Spinal cord (tissue), 10 donors: Measurements from ENCODE around the gene HEATR9. TPM values are rescaled to one million over a fixed set of nuclear protein-coding genes. Genes with fewer than 3 reads are reported as not detected.
"Not testable (repeated sequence)": the region's sequence is repeated elsewhere in the genome, so short reads cannot be mapped to it uniquely, and the experiment has no call there.

Experiments used
- DNase-seq, 6 donors: peaks; one replicate each; pipeline versions ENCODE4 v3.0.0 to v3.0.0-alpha.2; 2013 to 2015; ENCODE audit warnings: low spot score in 6 of 6, low read depth in 4 of 6
- H3K27ac ChIP-seq: one replicate; pipeline ENCODE4 v1.5.1; 2013; ENCODE audit warnings: low read depth, low read length, control low read depth
- H3K27me3 ChIP-seq: one replicate; pipeline ENCODE4 v1.6.1; 2013; ENCODE audit warnings: low read length; ENCODE audit not compliant: control insufficient read depth, insufficient read depth
- H3K36me3 ChIP-seq: one replicate; pipeline ENCODE4 v1.6.1; 2013; ENCODE audit warnings: low read length; ENCODE audit not compliant: control insufficient read depth, insufficient read depth
- H3K4me1 ChIP-seq: one replicate; pipeline ENCODE4 v1.6.1; 2013; ENCODE audit warnings: low read length; ENCODE audit not compliant: control insufficient read depth, insufficient read depth
- H3K4me3 ChIP-seq: one replicate; pipeline ENCODE4 v1.5.1; 2013; ENCODE audit warnings: low read depth, low read length, control low read depth
- H3K9me3 ChIP-seq: one replicate; pipeline ENCODE4 v1.6.1; 2013; ENCODE audit warnings: low read length; ENCODE audit not compliant: control insufficient read depth, insufficient read depth
- WGBS: methylation state at CpG from one replicate; pipeline ENCODE4 v1.1.5; 2013; ENCODE audit warnings: missing lambda C conversion rate; ENCODE audit not compliant: insufficient coverage; 5-methylcytosine and 5-hydroxymethylcytosine counted together
- polyA plus RNA-seq, 2 donors: library from polyadenylated mRNA; unstranded; fragments of 120-200 nt; gene quantifications; one replicate each; pipeline ENCODE4 v1.2.1, GENCODE V29; 2013; ENCODE audit not compliant: insufficient read length in 2 of 2
- total RNA-seq, 2 donors: library from RNA; depleted of rRNA in 1 of 2; stranded (reverse); fragments of 120-200 nt in 1 of 2; fragments of >200 nt in 1 of 2; gene quantifications; one replicate each; pipeline versions ENCODE4 v1.2.3 to v1.2.4, GENCODE V29; 2013 to 2014
- donor health status: healthy.

The HEATR9 gene
- total and polyA plus RNA-seq, 4 donors, result 0.44 TPM; not detected in 3

DNA sequence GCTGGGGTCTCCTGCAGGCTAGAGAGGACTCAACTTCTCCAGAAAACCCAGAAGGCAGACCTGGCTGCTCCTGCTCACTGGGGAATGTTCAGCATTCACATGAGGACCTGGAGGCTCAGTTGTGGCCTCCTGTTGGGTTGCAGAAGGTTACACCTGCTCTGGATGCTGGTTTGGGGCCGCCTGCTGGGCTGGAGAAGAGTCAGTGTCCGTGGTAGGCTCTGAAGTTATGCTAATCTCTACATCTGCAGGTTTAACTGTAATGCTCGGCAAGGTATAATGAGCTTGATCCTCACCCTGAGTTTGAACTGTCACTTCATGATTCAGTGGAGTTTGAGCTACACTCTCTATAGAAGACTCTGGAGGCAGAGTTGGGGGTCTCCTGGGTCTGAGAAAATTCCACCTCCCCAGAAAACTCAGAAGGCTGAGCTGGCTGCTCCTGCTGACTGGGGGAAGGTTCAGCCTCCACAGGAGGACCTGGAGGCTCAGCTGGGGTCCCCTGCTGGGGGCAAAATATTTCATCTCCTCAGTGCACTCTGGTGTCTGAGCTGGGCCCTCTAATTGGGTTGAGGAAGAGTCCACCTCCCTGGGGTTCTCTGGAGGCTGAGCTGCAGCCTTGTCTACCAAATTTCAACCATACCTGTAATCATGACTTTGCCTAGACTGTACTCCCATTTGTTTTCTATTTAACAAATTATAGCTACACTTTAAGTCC, 38.4 kb upstream of the HEATR9 start:
- no peaks in the 10 kb centered on the region for H3K36me3 ChIP-seq
- no peaks in the 10 kb centered on the region for H3K9me3 ChIP-seq
- no peak overlapping the region for H3K27ac ChIP-seq
- no peak overlapping the region for H3K4me3 ChIP-seq
- H3K27me3 ChIP-seq, result no peaks in the 10 kb centered on the region
- WGBS, result 63% methylated on average over 3 of the region's 3 CpGs
- no peak for DNase-seq
- H3K4me1 ChIP-seq, result no peaks in the 10 kb centered on the region

- H3K4me1 ChIP-seq, result no peaks in the 10 kb centered on the region
- H3K36me3 ChIP-seq, result no peaks in the 10 kb centered on the region
- H3K9me3 ChIP-seq, result no peaks in the 10 kb centered on the region
- no peaks in the 10 kb centered on the region for H3K27me3 ChIP-seq
- DNase-seq, result no peak
- H3K27ac ChIP-seq, result no peak overlapping the region
- WGBS, result 89% methylated on average over 5 of the region's 5 CpGs
- no peak overlapping the region for H3K4me3 ChIP-seq
Observed at GRCh38 chr17:35906191-35906925, 37.7 kb upstream of the HEATR9 start.

DNA sequence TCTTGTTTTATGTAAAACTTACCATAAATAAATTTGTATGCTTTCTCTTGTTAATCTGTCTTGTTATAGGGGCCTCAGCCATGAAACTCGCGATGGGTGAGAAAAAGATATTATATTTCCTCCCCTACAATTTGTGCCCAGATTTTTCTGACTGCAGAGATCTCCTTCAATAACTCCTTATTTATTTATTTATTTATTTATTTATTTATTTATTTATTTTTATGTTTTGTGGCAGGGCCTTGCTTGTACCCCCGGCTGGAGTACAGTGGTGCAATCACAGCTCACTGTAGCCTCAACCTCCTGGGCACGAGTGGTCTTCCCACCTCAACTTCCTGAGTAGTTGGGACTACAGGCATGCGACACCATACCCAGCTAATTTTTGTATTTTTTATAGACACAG, 34.8 kb upstream of the HEATR9 start:
- Histone ChIP-seq H3K36me3 (no peaks in the 10 kb centered on the region), H3K9me3 (peaks cover 2% of the 10 kb centered on the region), H3K27ac (no peak overlapping the region), H3K27me3 (no peaks in the 10 kb centered on the region), H3K4me3 (no peak overlapping the region), H3K4me1 (no peaks in the 10 kb centered on the region)
- no peak for DNase-seq
- WGBS, result 100% methylated on average over 2 of the region's 5 CpGs

DNA sequence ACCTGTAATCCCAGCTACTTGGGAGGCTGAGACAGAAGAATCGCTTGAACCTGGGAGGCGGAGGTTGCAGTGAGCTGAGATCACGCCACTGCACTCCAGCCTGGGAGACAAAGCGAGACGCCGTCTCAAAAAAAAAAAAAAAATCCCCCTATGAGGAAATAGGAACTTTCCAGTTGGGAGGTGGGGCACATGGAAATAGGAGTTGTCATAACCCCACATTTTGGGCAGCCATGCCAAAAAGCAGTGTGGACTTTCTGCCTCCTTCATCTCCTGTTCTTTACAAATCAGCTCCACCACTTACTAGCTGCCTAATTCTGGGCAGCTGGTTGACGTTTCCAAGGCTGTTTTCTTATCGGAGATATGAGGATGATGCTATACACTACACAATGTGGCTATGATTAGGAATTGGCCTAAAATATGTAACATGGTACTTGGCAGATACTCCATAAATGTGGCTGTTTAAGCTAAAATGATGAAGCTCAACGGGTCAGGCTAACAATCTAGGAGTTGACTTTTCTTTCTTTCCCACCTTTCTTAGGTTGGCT, 33.0 kb upstream of the HEATR9 start:
- Histone ChIP-seq H3K4me1 (no peaks in the 10 kb centered on the region), H3K27ac (no peak overlapping the region), H3K27me3 (no peaks in the 10 kb centered on the region), H3K4me3 (no peak overlapping the region), H3K9me3 (peaks cover 2% of the 10 kb centered on the region), H3K36me3 (no peaks in the 10 kb centered on the region)
- no peak for DNase-seq
- no CpG with 5 or more reads among the region's 9 CpGs for WGBS

- no peaks in the 10 kb centered on the region for H3K36me3 ChIP-seq
- H3K4me1 ChIP-seq, result no peaks in the 10 kb centered on the region
- no peak overlapping the region for H3K4me3 ChIP-seq
- no peak overlapping the region for H3K27ac ChIP-seq
- no peaks in the 10 kb centered on the region for H3K27me3 ChIP-seq
- peaks cover 2% of the 10 kb centered on the region for H3K9me3 ChIP-seq
- peak in 1 of 6 donors; percentile 4 for DNase-seq
- 61% methylated on average over 5 of the region's 11 CpGs for WGBS
Observed at GRCh38 chr17:35900708-35901480, 32.2 kb upstream of the HEATR9 start.

DNA sequence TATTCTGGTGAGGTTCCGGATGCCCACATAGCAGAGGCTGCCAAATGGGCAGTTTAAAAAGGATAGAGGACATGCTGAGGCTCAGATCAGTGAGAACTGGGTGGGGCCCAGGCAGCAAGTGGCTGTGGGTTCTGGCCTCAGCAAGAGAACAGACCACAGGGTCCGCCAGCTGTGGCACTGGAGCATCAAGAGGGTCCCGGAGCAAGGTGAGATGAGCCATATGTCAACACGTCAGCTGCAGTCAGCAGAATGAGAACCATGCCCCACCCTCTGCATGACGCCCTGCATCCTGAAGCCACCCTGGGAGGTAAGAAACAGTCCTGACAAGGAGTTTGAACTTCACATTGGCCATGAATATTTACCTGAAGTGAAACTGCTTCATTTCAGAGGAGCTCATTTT, 31.6 kb upstream of the HEATR9 start:
- Histone ChIP-seq H3K4me1 (no peaks in the 10 kb centered on the region), H3K27ac (no peak overlapping the region), H3K9me3 (peaks cover 2% of the 10 kb centered on the region), H3K27me3 (no peaks in the 10 kb centered on the region), H3K36me3 (no peaks in the 10 kb centered on the region), H3K4me3 (no peak overlapping the region)
- DNase-seq, result no peak
- WGBS, result 73% methylated on average over 5 of the region's 5 CpGs

- no peaks in the 10 kb centered on the region for H3K36me3 ChIP-seq
- no peaks in the 10 kb centered on the region for H3K27me3 ChIP-seq
- peak in 1 of 6 donors; percentile 19 for DNase-seq
- 55% methylated on average over 4 of the region's 6 CpGs for WGBS
- H3K27ac ChIP-seq, result no peak overlapping the region
- peaks cover 2% of the 10 kb centered on the region for H3K9me3 ChIP-seq
- no peak overlapping the region for H3K4me3 ChIP-seq
- H3K4me1 ChIP-seq, result no peaks in the 10 kb centered on the region
Observed at GRCh38 chr17:35898283-35899070, 29.8 kb upstream of the HEATR9 start.

DNA sequence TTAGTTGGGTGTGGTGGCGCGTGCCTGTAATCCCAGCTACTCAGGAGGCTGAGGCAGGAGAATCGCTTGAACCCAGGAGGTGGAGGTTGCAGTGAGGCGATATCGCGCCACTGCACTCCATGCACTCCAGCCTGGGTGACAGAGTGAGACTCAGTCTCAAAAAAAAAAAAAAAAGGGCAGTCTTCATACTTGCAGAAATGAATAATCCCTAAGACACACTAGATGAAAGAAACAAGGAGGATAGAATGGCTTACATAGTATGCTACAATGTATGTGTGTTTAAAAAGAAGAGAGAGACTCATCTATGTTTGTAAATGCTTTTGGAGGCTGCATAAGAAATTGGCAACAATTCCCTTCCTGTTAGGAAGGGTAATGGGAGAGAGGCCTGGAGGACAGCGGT, 29.1 kb upstream of the HEATR9 start:
- not testable (repeated sequence) for H3K27ac ChIP-seq, H3K27me3 ChIP-seq, H3K36me3 ChIP-seq, H3K4me3 ChIP-seq, H3K9me3 ChIP-seq, DNase-seq, H3K4me1 ChIP-seq
- WGBS, result 100% methylated on average over 4 of the region's 7 CpGs
